Midbrain (tissue), 1 donor: Measurements from ENCODE around the gene CFAP410.

ENCODE experiments used
- DNase-seq: peaks from one replicate; lab custom pipeline; 2025; lab: John Stamatoyannopoulos, UW

Gene CFAP410

DNA sequence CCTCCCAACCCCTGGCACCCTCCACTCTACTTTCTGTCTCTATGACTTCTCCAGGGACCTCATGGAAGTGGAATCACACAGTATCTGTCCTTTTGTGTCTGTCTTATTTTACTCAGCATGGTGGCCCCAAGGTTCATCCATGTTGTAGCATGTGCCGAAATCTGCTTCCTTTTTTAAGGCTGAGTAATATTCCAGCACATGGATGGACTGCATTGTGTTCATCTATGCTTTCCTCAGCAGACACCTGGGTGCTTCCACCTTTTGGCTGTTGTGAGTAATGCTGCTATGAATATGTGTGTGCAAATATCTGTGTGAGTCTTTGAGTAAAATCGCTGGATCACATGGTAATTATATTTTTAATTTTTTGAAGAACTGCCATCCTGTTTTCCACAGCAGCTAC lies 40.9 kb downstream of the CFAP410 start:
- DNase-seq = no peak

GRCh38 chr21:44297525-44298290 lies 41.5 kb downstream of the CFAP410 start:
- DNase-seq = peak; percentile 91

DNA sequence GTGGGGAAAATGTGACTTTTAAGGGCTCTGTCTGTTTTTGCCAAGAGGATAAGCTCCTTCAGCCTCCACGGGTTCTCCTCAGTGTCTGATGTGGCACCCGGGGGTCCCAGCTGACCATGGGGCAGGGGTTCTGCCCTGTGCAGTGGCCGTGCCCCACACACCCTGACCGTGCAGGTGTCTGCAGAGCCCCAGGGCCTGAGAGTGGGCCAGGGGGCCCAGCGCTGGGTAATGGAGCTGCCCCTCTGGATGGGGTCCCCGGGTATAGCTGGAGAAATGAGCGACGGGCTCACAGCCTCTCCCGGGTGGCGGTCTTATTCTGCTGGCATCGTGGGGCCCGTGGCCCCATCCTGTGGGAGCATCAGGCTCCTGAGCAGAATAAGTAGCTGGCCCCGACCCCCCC lies 42.3 kb downstream of the CFAP410 start:
- no peak for DNase-seq

DNA sequence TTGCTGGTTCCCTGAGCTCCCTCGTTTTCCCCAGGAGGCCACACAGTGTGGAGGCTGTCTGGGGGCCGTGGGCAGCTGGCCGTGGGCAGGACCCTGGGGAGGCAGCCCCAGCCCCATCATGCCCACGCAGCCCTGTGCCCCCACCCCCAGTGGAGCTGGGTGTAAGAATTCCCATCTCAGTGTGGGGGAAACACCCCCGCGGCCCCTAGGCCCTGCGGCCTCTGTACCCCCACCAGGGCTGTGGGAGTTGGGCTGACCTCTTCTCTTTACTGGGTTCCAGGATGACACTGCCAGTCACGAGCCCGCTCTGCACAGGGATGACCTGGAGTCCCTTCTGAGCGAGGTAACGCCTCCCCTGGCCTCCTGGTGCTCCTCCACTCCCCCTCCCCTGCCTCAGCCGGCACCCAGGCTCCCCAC lies 43.1 kb downstream of the CFAP410 start:
- DNase-seq = no peak

DNA sequence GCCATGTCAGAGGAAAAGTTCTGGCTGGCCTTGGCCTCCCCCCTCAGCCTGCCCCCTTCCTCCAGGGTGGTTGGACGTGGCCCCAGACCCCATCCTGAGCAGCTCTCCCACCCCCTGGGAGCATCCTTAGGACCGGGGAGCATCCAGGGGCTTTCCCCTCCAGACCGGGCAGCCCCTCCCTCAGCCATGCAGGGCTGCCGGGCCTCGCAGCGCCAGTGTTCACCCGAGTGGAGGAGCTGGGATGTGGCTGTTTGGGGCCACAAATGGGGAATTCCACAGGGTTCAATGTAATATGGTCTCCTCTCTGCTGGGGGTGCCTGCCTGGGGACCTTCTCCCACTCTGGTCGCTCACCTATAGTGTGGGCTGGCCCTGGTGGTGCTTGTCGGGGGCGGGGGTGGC lies 43.5 kb downstream of the CFAP410 start:
- DNase-seq = no peak

DNA sequence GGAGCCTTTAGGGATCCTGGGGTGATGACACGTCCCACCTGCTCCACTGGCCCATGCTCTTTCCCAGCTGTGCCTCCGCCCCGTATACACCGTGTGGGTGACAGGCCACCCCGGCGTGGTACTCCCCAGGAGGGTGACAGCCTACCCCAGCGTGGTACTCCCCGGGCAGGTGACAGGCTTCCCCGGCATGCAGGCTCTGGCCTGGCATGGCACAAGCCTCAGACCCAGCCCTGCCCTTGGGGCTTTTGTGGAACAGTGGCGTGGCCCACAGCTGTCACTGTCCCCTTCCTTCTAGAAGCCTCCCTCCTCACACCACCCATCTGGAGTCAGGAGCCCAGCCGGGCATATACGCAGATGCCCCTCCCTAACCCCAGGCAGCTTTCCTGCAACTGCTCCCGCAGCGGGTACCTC lies 44.0 kb downstream of the CFAP410 start:
- no peak for DNase-seq

GRCh38 chr21:44294391-44295162 lies 44.6 kb downstream of the CFAP410 start:
- peak; percentile 22 for DNase-seq

DNA sequence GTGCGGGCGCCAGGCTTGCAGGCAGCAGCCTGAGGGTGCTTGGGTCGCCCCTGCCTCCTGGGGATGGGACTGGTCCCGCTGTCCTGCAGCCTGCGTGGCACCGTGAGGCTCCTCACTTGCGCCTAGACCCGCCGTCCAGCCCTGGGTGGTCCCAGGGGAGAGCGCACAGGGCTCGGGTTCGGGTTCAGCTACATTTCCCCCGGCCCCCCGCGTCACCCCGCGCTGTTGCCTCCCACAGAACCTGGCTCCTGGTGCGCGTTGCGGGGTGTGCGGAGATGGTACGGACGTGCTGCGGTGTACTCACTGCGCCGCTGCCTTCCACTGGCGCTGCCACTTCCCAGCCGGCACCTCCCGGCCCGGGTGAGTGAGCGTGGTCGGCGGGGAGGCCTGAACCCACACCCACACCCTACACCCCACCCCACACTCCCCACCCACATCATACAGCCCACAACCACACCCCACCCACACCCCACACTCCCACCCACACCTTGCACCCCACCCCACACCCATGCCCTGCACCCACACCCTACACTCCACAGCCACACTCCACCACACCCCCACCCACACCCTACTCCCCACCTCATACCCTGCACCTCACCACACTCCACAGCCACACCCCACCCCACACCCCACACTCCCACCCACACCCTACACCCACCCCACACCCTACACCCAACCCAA lies 45.5 kb downstream of the CFAP410 start:
- no peak for DNase-seq

GRCh38 chr21:44292812-44293195 lies 46.4 kb downstream of the CFAP410 start:
- DNase-seq = no peak

GRCh38 chr21:44291936-44292811 lies 47.0 kb downstream of the CFAP410 start:
- DNase-seq = no peak

GRCh38 chr21:44291078-44291935 lies 47.9 kb downstream of the CFAP410 start:
- DNase-seq = no peak

DNA sequence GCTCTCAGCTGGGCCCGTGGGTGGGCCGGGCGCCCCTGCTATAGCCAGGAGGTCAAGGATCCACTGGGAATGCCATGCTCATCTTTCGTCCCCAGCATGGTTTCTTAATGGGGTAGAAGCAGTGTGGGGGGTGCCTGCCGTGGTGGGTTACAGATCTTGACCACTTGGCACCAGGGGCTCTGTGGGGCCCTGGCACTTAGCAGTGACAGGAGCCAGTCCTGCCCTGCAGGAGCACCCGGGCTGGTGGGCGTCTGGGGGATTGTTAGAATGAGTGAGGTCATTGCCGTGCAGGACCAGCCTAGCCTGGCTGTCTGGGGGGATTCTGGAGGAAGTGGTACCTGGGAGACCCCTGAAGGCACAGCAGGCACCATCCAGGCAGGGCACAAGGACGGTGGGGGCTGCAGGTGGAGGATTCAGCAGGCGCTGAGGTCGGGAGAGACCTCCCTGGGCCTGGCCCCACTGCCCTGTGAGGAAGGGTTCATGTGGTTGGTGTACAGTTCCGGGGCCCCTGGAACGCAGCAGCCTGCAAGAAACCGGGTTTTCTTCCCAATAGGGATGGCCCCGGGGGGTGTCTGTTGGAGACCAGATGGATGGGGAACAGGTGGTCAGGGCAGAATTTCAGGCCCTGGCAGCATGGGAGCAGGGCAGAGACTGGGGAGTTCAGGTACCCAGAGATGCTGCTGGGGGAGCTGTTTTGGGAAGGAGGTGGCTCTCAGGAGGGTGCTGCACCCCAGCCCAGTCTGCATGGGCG lies 48.7 kb downstream of the CFAP410 start:
- DNase-seq = no peak

DNA sequence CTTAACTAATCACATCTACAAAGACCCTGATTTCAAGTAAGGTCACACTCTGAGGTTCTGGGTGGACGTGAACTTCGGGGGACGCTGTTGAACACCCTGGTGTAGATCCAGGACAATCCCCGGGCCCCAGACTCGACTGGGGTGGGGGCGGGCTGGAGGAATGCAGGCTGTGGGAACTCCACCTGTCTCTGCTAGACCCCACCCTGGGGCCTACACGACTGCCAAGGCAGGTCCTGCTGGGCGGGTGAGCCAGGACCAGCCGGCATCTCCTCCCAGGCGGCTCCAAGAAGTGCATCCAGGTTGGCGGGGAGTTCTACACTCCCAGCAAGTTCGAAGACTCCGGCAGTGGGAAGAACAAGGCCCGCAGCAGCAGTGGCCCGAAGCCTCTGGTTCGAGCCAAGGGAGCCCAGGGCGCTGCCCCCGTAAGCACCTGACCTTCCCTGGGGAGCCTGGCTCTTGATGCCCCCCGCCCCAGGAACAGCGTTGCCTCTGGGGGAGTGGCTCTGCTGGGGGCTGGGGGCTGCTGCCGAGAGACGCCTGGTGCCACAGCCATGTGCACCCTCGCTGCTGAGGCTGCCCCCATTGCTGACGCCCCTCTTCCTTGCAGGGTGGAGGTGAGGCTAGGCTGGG lies 49.7 kb downstream of the CFAP410 start:
- no peak for DNase-seq

- DNase-seq = no peak
Measured at GRCh38 chr21:44288251-44289110, 50.7 kb downstream of the CFAP410 start.

DNA sequence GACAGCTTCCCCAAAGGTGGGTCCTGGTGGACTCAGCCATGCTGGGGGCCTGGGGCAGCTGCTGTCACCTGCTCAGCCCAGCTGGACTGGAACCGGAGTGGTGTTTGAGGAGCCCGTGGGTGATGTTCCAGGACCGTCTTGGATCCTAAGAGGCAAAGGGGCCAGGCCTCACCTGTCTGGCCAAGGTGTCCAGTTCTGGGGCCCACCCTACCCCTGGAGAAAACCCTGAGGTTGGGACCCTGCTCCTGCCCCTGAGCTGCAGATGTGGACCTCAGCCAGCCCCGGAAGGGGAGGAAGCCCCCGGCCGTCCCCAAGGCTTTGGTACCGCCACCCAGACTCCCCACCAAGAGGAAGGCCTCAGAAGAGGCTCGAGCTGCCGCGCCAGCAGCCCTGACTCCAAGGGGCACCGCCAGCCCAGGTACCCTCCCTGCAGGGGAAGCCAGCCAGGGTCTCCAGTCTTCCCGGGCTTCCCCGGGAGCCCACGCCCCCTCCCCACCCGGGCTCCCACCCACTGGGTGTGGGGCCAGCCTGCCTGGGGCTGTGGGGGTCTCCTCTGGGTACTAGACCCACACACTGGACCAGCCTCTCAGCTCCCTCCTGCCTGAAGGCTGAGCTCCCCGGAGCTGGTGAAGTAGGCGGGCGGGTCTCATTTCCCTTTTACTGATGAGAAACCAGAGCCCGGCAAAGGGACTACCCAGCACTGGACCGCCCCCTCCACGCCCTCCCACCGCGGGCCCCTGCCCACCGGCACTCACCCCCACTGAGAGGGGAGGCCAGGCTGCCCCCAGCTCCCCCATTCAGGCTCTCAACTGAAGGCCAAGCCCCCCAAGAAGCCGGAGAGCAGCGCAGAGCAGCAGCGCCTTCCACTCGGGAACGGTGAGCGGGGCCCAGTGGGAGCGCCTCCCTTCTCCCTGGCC lies 52.2 kb downstream of the CFAP410 start:
- no peak for DNase-seq

DNA sequence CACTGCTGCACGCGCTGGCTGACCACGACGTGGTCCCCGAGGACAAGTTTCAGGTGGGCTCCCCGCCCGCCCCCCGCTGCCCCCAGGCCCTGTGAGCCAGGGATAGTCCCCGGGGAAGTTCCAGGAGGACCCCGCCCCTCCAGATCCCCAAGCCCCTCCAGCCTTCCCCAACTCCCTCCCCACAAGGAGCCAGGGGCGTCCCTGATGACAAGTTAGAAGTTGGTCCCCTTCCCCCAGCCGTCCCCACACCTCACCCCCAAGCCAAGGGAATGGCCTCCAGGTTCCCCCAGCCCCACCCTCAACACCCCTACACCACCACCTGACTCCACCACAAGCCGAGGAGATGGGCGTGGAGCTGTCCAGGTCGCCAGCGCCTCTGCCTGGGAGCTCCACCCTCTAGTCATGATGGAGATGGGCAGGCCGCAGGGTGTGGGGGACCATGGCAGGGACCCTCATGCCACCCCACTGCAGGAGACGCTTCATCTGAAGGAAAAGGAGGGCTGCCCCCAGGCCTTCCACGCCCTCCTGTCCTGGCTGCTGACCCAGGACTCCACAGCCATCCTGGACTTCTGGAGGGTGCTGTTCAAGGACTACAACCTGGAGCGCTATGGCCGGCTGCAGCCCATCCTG lies 53.0 kb downstream of the CFAP410 start:
- no peak for DNase-seq
